Measurements from ENCODE around the gene MLF1.

The MLF1 gene

GRCh38 chr3:158569794-158570193, 1.2 kb upstream of the MLF1 start:
- TF ChIP-seq CTCF (IDR thresholded peaks at IDR 0.05; ENCODE audit: low read depth, low read length), result no peak
- H3K4me1 ChIP-seq, result no peaks in the 10 kb centered on the region
- no peak overlapping the region for H3K4me3 ChIP-seq (ENCODE audit: low read depth, low read length)
- DNase-seq, result no peak
- no peaks in the 10 kb centered on the region for H3K27me3 ChIP-seq
- H3K9me3 ChIP-seq, result peaks cover 4% of the 10 kb centered on the region; the same call in 1 of the 2 replicates
- H3K36me3 ChIP-seq, result no peaks in the 10 kb centered on the region

GRCh38 chr3:158571969-158572765, 1.2 kb downstream of the MLF1 start:
- no peaks in the 10 kb centered on the region for H3K9me3 ChIP-seq
- no peaks in the 10 kb centered on the region for H3K4me1 ChIP-seq
- TF ChIP-seq CTCF (IDR thresholded peaks at IDR 0.05; ENCODE audit: low read depth, low read length), result no peak
- no peaks in the 10 kb centered on the region for H3K36me3 ChIP-seq
- H3K27me3 ChIP-seq, result no peaks in the 10 kb centered on the region
- H3K4me3 ChIP-seq (ENCODE audit: low read depth, low read length), result no peak overlapping the region
- DNase-seq, result no peak

GRCh38 chr3:158572766-158573060, 1.7 kb downstream of the MLF1 start:
- DNase-seq, result no peak
- Histone ChIP-seq H3K36me3 (no peaks in the 10 kb centered on the region), H3K4me1 (no peaks in the 10 kb centered on the region), H3K9me3 (no peaks in the 10 kb centered on the region), H3K4me3 (ENCODE audit: low read depth, low read length) (no peak overlapping the region), H3K27me3 (no peaks in the 10 kb centered on the region)
- no peak for TF ChIP-seq CTCF (IDR thresholded peaks at IDR 0.05; ENCODE audit: low read depth, low read length)

- H3K9me3 ChIP-seq, result no peaks in the 10 kb centered on the region
- no peak for DNase-seq
- no peaks in the 10 kb centered on the region for H3K36me3 ChIP-seq
- no peak for TF ChIP-seq CTCF (IDR thresholded peaks at IDR 0.05; ENCODE audit: low read depth, low read length)
- no peaks in the 10 kb centered on the region for H3K27me3 ChIP-seq
- H3K4me1 ChIP-seq, result no peaks in the 10 kb centered on the region
- H3K4me3 ChIP-seq (ENCODE audit: low read depth, low read length), result no peak overlapping the region
Observed at GRCh38 chr3:158573714-158574113, 2.7 kb downstream of the MLF1 start.

- DNase-seq, result no peak
Observed at GRCh38 chr3:158574646-158575045, 3.7 kb downstream of the MLF1 start.

More at GRCh38 chr3:158574646-158575045, 3.7 kb downstream of the MLF1 start:
- H3K4me3 ChIP-seq (ENCODE audit: low read depth, low read length), result no peak overlapping the region
- no peaks in the 10 kb centered on the region for H3K9me3 ChIP-seq
- H3K27me3 ChIP-seq, result peaks cover 2% of the 10 kb centered on the region; the same call in 1 of the 2 replicates
- H3K36me3 ChIP-seq, result no peaks in the 10 kb centered on the region
- H3K4me1 ChIP-seq, result no peaks in the 10 kb centered on the region
- no peak for TF ChIP-seq CTCF (IDR thresholded peaks at IDR 0.05; ENCODE audit: low read depth, low read length)
